HEK293 (cell line): Measurements from ENCODE around the gene ARHGEF37.

Experiments
- FEZF1 ChIP-seq: fragments of 450-650 bp; formaldehyde crosslinking; IDR thresholded peaks from 2 replicates; pipeline ENCODE4 v1.5.1; 2016; ENCODE audit warnings: missing biosample characterization, missing genetic modification characterization
- KLF7 ChIP-seq: fragments of 450-650 bp; formaldehyde crosslinking; IDR thresholded peaks from 2 replicates; pipeline ENCODE4 v1.5.1; 2016; ENCODE audit warnings: missing biosample characterization, missing genetic modification characterization, borderline replicate concordance
- TCF7L2 ChIP-seq: IDR thresholded peaks from 2 replicates; pipeline ENCODE4 v1.6.1; 2011; ENCODE audit warnings: low read depth, mild to moderate bottlenecking, inconsistent platforms, low read length, moderate library complexity, borderline replicate concordance
- YY1 ChIP-seq: fragments of 450-650 bp; formaldehyde crosslinking; IDR thresholded peaks from 2 replicates; pipeline ENCODE4 v1.5.1; 2018; ENCODE audit warnings: missing biosample characterization, missing genetic modification characterization
- ZBTB20 ChIP-seq: fragments of 450-650 bp; formaldehyde crosslinking; IDR thresholded peaks from 2 replicates; pipeline ENCODE4 v1.5.1; 2016; ENCODE audit warnings: missing biosample characterization, missing genetic modification characterization
- ZNF114 ChIP-seq: fragments of 450-650 bp; formaldehyde crosslinking; IDR thresholded peaks from 2 replicates; pipeline ENCODE4 v1.5.0; 2017; ENCODE audit warnings: missing biosample characterization, missing genetic modification characterization
- ZNF18 ChIP-seq: fragments of 450-650 bp; formaldehyde crosslinking; IDR thresholded peaks from 2 replicates; pipeline ENCODE4 v1.5.1; 2016; ENCODE audit warnings: missing biosample characterization, missing genetic modification characterization
- ZNF548 ChIP-seq: fragments of 450-650 bp; formaldehyde crosslinking; IDR thresholded peaks from 2 replicates; pipeline ENCODE4 v1.5.1; 2016; ENCODE audit warnings: missing biosample characterization, missing genetic modification characterization
- ZSCAN30 ChIP-seq: fragments of 450-650 bp; IDR thresholded peaks from 2 replicates; pipeline ENCODE4 v1.5.1; 2018; ENCODE audit warnings: missing biosample characterization, mild to moderate bottlenecking, missing genetic modification characterization, moderate library complexity
- TF ChIP-seq, protein P1 (sequence below): fragments of 450-650 bp; formaldehyde crosslinking; IDR thresholded peaks from 2 replicates; pipeline ENCODE4 v1.5.1; 2016; ENCODE audit warnings: missing biosample characterization, missing genetic modification characterization
- TF ChIP-seq, protein P2 (sequence below): fragments of 450-650 bp; formaldehyde crosslinking; IDR thresholded peaks from 2 replicates; pipeline ENCODE4 v1.5.1; 2016; ENCODE audit warnings: missing biosample characterization, missing genetic modification characterization

DNA sequence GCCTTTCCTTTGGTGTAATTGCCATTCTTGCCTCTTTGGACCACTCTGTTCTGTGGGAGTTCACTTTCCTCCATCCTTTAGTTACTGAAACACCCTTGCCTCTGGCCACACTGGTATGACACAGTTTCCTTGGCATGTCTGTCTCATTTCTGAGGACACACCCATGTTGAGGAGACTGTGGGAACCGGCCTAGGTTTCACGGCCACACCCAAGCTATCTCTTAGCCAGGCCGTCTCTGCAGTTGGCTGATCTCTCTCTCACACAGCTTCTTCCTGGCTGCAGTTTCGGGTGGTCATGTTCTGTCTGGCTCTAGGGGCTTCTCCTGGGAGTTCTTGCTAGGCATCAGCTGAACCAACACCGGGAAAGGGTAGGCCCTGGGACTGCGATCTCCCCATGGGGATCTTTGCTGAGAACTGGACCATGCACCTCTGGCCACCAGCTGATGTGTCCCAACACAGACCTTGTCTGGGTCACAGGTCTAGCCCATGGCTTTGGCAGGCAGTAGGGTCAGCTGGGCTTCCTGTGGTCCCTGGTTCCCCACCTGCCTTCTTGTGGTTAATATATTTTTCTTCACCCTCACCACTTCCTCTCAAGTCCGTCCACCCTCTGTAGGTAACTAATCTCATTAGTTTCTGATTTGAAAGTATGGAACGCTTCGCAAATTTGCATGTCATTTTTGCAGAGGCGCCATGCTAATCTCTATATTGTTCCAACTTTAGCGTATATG, 24.9 kb downstream of the ARHGEF37 start:
- TF ChIP-seq FEZF1 (tag by site-specific recombination) (no peak), KLF7 (tag by site-specific recombination) (no peak), ZNF18 (tag by site-specific recombination) (no peak), ZSCAN30 (no peak), ZNF548 (tag by site-specific recombination) (no peak), YY1 (tag by site-specific recombination) (no peak), ZBTB20 (no peak), ZNF114 (tag by site-specific recombination) (no peak), TCF7L2 (no peak)
- TF ChIP-seq, protein P1, sequence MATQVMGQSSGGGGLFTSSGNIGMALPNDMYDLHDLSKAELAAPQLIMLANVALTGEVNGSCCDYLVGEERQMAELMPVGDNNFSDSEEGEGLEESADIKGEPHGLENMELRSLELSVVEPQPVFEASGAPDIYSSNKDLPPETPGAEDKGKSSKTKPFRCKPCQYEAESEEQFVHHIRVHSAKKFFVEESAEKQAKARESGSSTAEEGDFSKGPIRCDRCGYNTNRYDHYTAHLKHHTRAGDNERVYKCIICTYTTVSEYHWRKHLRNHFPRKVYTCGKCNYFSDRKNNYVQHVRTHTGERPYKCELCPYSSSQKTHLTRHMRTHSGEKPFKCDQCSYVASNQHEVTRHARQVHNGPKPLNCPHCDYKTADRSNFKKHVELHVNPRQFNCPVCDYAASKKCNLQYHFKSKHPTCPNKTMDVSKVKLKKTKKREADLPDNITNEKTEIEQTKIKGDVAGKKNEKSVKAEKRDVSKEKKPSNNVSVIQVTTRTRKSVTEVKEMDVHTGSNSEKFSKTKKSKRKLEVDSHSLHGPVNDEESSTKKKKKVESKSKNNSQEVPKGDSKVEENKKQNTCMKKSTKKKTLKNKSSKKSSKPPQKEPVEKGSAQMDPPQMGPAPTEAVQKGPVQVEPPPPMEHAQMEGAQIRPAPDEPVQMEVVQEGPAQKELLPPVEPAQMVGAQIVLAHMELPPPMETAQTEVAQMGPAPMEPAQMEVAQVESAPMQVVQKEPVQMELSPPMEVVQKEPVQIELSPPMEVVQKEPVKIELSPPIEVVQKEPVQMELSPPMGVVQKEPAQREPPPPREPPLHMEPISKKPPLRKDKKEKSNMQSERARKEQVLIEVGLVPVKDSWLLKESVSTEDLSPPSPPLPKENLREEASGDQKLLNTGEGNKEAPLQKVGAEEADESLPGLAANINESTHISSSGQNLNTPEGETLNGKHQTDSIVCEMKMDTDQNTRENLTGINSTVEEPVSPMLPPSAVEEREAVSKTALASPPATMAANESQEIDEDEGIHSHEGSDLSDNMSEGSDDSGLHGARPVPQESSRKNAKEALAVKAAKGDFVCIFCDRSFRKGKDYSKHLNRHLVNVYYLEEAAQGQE = no peak
- TF ChIP-seq, protein P2, sequence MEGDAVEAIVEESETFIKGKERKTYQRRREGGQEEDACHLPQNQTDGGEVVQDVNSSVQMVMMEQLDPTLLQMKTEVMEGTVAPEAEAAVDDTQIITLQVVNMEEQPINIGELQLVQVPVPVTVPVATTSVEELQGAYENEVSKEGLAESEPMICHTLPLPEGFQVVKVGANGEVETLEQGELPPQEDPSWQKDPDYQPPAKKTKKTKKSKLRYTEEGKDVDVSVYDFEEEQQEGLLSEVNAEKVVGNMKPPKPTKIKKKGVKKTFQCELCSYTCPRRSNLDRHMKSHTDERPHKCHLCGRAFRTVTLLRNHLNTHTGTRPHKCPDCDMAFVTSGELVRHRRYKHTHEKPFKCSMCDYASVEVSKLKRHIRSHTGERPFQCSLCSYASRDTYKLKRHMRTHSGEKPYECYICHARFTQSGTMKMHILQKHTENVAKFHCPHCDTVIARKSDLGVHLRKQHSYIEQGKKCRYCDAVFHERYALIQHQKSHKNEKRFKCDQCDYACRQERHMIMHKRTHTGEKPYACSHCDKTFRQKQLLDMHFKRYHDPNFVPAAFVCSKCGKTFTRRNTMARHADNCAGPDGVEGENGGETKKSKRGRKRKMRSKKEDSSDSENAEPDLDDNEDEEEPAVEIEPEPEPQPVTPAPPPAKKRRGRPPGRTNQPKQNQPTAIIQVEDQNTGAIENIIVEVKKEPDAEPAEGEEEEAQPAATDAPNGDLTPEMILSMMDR (tag by site-specific recombination) = no peak
